WTC11 (cell line): ENCODE results near the gene PCSK9. TPM values are rescaled to one million over a fixed set of nuclear protein-coding genes. Genes with fewer than 3 reads are reported as not detected.

Experiments
- ATAC-seq: fragments of 200-7000 bp; cut with Tn5 transposase; 2 replicates; pipeline ENCODE4 v1.10.0; 2021; ENCODE audit warnings: mild to moderate bottlenecking, moderate library complexity
- CTCF ChIA-PET: fragments of 300-600 bp; sonication (Branson Sonifier 250); formaldehyde crosslinking; loops from one replicate; lab custom pipeline; 2021; ENCODE audit warnings: antibody characterized with exemption; lab: Charles Lee
- POLR2A ChIA-PET: fragments of 350-600 bp; sonication (Branson Sonifier 250); formaldehyde crosslinking; loops from one replicate; lab custom pipeline; 2021; ENCODE audit warnings: antibody characterized with exemption; lab: Charles Lee
- DNase-seq: peaks from one replicate; pipeline ENCODE4 v3.0.0; 2021; ENCODE audit warnings: low spot score
- H3K27ac Mint-ChIP-seq: 2 replicates; pipeline ENCODE4 v1.8.0; 2021; ENCODE audit warnings: mixed read lengths
- H3K27me3 Mint-ChIP-seq: 2 replicates; pipeline ENCODE4 v1.8.0; 2021; ENCODE audit warnings: low read depth, mild to moderate bottlenecking, moderate library complexity, mixed read lengths
- H3K36me3 Mint-ChIP-seq: 2 replicates; pipeline ENCODE4 v1.8.0; 2021; ENCODE audit warnings: mixed read lengths
- H3K4me1 Mint-ChIP-seq: 2 replicates; pipeline ENCODE4 v1.8.0; 2022; ENCODE audit warnings: mixed read lengths
- H3K4me3 Mint-ChIP-seq: 2 replicates; pipeline ENCODE4 v1.8.0; 2021; ENCODE audit warnings: mild to moderate bottlenecking, moderate library complexity, mixed read lengths
- H3K9me3 Mint-ChIP-seq: 2 replicates; pipeline ENCODE4 v1.8.0; 2021; ENCODE audit warnings: mixed read lengths
- ELF4 ChIP-seq: sonication (generic); formaldehyde crosslinking; IDR thresholded peaks from 2 replicates; pipeline ENCODE4 v1.8.1; 2022; ENCODE audit warnings: low read depth, mild to moderate bottlenecking, moderate library complexity, missing genetic modification reagents
- GTF2I ChIP-seq: fragments of 250-450 bp; sonication (Bioruptor Pico); conservative IDR thresholded peaks from 2 replicates; pipeline ENCODE4 v1.4.0; 2021; ENCODE audit warnings: mild to moderate bottlenecking
- HMGA2 ChIP-seq: fragments of 250-450 bp; sonication (Bioruptor Pico); IDR thresholded peaks from 2 replicates; pipeline ENCODE4 v1.4.0; 2021; ENCODE audit warnings: mild to moderate bottlenecking, moderate library complexity
- IRF2 ChIP-seq: sonication (generic); formaldehyde crosslinking; IDR thresholded peaks from 2 replicates; pipeline ENCODE4 v1.8.0; 2022; ENCODE audit warnings: low read depth, missing genetic modification reagents, borderline replicate concordance
- KAT7 ChIP-seq: sonication (generic); formaldehyde crosslinking; IDR thresholded peaks from 2 replicates; pipeline ENCODE4 v1.8.1; 2023; ENCODE audit warnings: missing genetic modification reagents, mild to moderate bottlenecking, borderline replicate concordance
- MYBL2 ChIP-seq: sonication (generic); formaldehyde crosslinking; IDR thresholded peaks from 2 replicates; pipeline ENCODE4 v1.8.1; 2023; ENCODE audit warnings: mild to moderate bottlenecking, moderate library complexity, missing genetic modification reagents
- NR1H2 ChIP-seq: sonication (generic); formaldehyde crosslinking; IDR thresholded peaks from 2 replicates; pipeline ENCODE4 v1.9.0; 2021; ENCODE audit warnings: mild to moderate bottlenecking, moderate library complexity, missing genetic modification reagents
- SOX15 ChIP-seq: fragments of 250-450 bp; sonication (Bioruptor Pico); IDR thresholded peaks from 2 replicates; pipeline ENCODE4 v1.9.0; 2021; ENCODE audit warnings: mild to moderate bottlenecking
- ZBTB21 ChIP-seq: sonication (generic); formaldehyde crosslinking; IDR thresholded peaks from 2 replicates; pipeline ENCODE4 v1.8.1; 2023; ENCODE audit warnings: mild to moderate bottlenecking, missing genetic modification reagents, borderline replicate concordance
- ZNF138 ChIP-seq: sonication (generic); formaldehyde crosslinking; conservative IDR thresholded peaks from 2 replicates; pipeline ENCODE4 v1.8.1; 2022; ENCODE audit warnings: mild to moderate bottlenecking, moderate library complexity, missing genetic modification reagents
- ZNF416 ChIP-seq: fragments of 250-450 bp; sonication (Bioruptor Pico); IDR thresholded peaks from 2 replicates; pipeline ENCODE4 v1.9.0; 2021; ENCODE audit warnings: mild to moderate bottlenecking, inconsistent platforms
- ZNF423 ChIP-seq: fragments of 250-450 bp; sonication (Bioruptor Pico); IDR thresholded peaks from 2 replicates; pipeline ENCODE4 v2.1.2; 2022; ENCODE audit warnings: mild to moderate bottlenecking, moderate library complexity
- ZNF425 ChIP-seq: fragments of 250-450 bp; sonication (Bioruptor Pico); conservative IDR thresholded peaks from 2 replicates; pipeline ENCODE4 v1.9.0; 2021; ENCODE audit warnings: mild to moderate bottlenecking
- ZNF671 ChIP-seq: fragments of 250-450 bp; sonication (Bioruptor Pico); IDR thresholded peaks from 2 replicates; pipeline ENCODE4 v1.8.0; 2021; ENCODE audit warnings: mild to moderate bottlenecking
- total RNA-seq: library from RNA; stranded (reverse); gene quantifications from 3 replicates; pipeline ENCODE4 v1.2.3, GENCODE V29; 2021
- TF ChIP-seq, protein P1 (sequence below): sonication (generic); formaldehyde crosslinking; IDR thresholded peaks from 2 replicates; pipeline ENCODE4 v1.8.1; 2022; ENCODE audit warnings: mild to moderate bottlenecking, missing genetic modification reagents, moderate library complexity, borderline replicate concordance
- TF ChIP-seq, protein P2 (sequence below): sonication (generic); formaldehyde crosslinking; conservative IDR thresholded peaks from 2 replicates; pipeline ENCODE4 v1.8.1; 2023; ENCODE audit warnings: mild to moderate bottlenecking, low read depth, missing genetic modification reagents, moderate library complexity
- TF ChIP-seq, protein P3 (sequence below): fragments of 250-450 bp; sonication (Bioruptor Pico); IDR thresholded peaks from 2 replicates; pipeline ENCODE4 v1.9.0; 2021; ENCODE audit warnings: mild to moderate bottlenecking, borderline replicate concordance
- TF ChIP-seq, protein P4 (sequence below): sonication (generic); formaldehyde crosslinking; IDR thresholded peaks from 2 replicates; pipeline ENCODE4 v1.8.0; 2023; ENCODE audit warnings: mild to moderate bottlenecking, missing genetic modification reagents
- TF ChIP-seq, protein P5 (sequence below): sonication (generic); formaldehyde crosslinking; IDR thresholded peaks from 2 replicates; pipeline ENCODE4 v1.8.1; 2023; ENCODE audit warnings: mild to moderate bottlenecking, missing genetic modification reagents

The PCSK9 gene
- total RNA-seq, 1 experiment from 2014 or later: 73.2 TPM

DNA sequence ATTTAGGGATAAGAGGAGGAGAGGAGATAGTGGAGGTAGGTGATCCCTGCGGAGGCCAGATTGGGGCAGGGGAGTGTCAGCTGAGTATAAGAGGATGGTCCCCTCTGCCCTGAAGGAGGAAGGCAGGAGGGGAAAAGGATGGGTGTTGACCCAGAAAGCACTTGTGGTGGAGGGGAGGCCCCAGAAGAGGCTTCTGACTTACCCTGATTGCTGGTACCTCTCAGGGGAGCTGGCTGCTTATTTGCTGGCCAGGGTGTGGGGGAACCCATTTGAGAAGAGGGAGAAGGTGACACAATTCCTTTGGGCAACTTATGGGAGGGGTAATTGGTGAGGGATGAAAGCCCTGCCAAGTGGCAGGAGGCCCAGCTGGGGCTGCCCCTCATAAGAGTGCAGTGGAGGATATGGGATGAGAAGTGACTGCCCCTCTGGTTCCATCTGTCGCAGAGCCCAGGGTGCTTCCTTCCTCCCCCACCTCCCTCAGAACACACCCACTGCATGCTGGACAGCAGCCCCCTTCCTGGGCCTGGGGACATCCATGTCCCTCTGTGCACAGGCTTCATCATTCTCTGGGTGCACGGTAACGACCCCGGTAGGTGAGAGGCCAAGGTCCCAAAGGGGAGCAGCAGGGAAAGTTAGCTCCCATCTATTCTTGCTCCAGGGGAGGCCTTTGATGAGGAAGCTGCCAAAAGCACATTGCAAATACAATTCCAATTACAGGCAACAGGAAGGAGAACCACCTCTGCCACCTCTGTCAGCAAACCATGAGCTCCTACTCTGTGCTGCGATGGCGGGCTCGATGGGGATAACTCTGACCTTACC is 1.4 kb upstream of the PCSK9 start:
- ATAC-seq (no peak), DNase-seq (no peak)
- Mint-ChIP-seq H3K27me3 (peaks cover 52% of the 10 kb centered on the region), H3K36me3 (peaks cover 9% of the 10 kb centered on the region), H3K9me3 (no peaks in the 10 kb centered on the region), H3K4me3 (no peak overlapping the region; the same call in 1 of the 2 replicates), H3K4me1 (peaks cover 51% of the 10 kb centered on the region), H3K27ac (no peak overlapping the region)
- ChIA-PET CTCF (interaction anchor here (1.5 to 8.7 kb wide), 4 partner anchors 16 to 93 kb away, joined by 4 to 64 read pairs (median 16); no protein-coding TSS in a partner anchor), POLR2A (no interaction called here)
- TF ChIP-seq KAT7 (CRISPR knock-in tag) (no peak), HMGA2 (CRISPR knock-in tag) (no peak), GTF2I (CRISPR knock-in tag) (no peak), ZNF138 (no peak), ZNF423 (CRISPR knock-in tag) (no peak), IRF2 (CRISPR knock-in tag) (no peak), MYBL2 (CRISPR knock-in tag) (no peak), ZNF671 (no peak), ZBTB21 (CRISPR knock-in tag) (no peak)
- TF ChIP-seq, protein P1, sequence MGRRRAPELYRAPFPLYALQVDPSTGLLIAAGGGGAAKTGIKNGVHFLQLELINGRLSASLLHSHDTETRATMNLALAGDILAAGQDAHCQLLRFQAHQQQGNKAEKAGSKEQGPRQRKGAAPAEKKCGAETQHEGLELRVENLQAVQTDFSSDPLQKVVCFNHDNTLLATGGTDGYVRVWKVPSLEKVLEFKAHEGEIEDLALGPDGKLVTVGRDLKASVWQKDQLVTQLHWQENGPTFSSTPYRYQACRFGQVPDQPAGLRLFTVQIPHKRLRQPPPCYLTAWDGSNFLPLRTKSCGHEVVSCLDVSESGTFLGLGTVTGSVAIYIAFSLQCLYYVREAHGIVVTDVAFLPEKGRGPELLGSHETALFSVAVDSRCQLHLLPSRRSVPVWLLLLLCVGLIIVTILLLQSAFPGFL (CRISPR knock-in tag): no peak
- TF ChIP-seq, protein P2, sequence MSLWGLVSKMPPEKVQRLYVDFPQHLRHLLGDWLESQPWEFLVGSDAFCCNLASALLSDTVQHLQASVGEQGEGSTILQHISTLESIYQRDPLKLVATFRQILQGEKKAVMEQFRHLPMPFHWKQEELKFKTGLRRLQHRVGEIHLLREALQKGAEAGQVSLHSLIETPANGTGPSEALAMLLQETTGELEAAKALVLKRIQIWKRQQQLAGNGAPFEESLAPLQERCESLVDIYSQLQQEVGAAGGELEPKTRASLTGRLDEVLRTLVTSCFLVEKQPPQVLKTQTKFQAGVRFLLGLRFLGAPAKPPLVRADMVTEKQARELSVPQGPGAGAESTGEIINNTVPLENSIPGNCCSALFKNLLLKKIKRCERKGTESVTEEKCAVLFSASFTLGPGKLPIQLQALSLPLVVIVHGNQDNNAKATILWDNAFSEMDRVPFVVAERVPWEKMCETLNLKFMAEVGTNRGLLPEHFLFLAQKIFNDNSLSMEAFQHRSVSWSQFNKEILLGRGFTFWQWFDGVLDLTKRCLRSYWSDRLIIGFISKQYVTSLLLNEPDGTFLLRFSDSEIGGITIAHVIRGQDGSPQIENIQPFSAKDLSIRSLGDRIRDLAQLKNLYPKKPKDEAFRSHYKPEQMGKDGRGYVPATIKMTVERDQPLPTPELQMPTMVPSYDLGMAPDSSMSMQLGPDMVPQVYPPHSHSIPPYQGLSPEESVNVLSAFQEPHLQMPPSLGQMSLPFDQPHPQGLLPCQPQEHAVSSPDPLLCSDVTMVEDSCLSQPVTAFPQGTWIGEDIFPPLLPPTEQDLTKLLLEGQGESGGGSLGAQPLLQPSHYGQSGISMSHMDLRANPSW (CRISPR knock-in tag): no peak
- TF ChIP-seq, protein P3, sequence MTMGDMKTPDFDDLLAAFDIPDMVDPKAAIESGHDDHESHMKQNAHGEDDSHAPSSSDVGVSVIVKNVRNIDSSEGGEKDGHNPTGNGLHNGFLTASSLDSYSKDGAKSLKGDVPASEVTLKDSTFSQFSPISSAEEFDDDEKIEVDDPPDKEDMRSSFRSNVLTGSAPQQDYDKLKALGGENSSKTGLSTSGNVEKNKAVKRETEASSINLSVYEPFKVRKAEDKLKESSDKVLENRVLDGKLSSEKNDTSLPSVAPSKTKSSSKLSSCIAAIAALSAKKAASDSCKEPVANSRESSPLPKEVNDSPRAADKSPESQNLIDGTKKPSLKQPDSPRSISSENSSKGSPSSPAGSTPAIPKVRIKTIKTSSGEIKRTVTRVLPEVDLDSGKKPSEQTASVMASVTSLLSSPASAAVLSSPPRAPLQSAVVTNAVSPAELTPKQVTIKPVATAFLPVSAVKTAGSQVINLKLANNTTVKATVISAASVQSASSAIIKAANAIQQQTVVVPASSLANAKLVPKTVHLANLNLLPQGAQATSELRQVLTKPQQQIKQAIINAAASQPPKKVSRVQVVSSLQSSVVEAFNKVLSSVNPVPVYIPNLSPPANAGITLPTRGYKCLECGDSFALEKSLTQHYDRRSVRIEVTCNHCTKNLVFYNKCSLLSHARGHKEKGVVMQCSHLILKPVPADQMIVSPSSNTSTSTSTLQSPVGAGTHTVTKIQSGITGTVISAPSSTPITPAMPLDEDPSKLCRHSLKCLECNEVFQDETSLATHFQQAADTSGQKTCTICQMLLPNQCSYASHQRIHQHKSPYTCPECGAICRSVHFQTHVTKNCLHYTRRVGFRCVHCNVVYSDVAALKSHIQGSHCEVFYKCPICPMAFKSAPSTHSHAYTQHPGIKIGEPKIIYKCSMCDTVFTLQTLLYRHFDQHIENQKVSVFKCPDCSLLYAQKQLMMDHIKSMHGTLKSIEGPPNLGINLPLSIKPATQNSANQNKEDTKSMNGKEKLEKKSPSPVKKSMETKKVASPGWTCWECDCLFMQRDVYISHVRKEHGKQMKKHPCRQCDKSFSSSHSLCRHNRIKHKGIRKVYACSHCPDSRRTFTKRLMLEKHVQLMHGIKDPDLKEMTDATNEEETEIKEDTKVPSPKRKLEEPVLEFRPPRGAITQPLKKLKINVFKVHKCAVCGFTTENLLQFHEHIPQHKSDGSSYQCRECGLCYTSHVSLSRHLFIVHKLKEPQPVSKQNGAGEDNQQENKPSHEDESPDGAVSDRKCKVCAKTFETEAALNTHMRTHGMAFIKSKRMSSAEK (CRISPR knock-in tag): no peak

GRCh38 chr1:55038552-55038838 is 853 bp upstream of the PCSK9 start:
- CTCF ChIA-PET: interaction anchor here (1.1 to 8.7 kb wide), 5 partner anchors 16 to 237 kb away, joined by 3 to 64 read pairs (median 14); partner anchors contain the start of gene TTC22
- peaks cover 52% of the 10 kb centered on the region for H3K27me3 Mint-ChIP-seq
- DNase-seq (no peak), ATAC-seq (no peak)
- H3K4me3 Mint-ChIP-seq: peak overlapping the region; percentile 86; the same call in 1 of the 2 replicates
- H3K4me1 Mint-ChIP-seq: peaks cover 49% of the 10 kb centered on the region
- POLR2A ChIA-PET: no interaction called here
- H3K27ac Mint-ChIP-seq: no peak overlapping the region
- H3K9me3 Mint-ChIP-seq: no peaks in the 10 kb centered on the region
- peaks cover 6% of the 10 kb centered on the region for H3K36me3 Mint-ChIP-seq
- TF ChIP-seq NR1H2 (no peak), ZNF416 (CRISPR knock-in tag) (no peak), SOX15 (CRISPR knock-in tag) (no peak), ZNF425 (CRISPR knock-in tag) (no peak), ELF4 (CRISPR knock-in tag) (no peak)
- TF ChIP-seq, protein P4, sequence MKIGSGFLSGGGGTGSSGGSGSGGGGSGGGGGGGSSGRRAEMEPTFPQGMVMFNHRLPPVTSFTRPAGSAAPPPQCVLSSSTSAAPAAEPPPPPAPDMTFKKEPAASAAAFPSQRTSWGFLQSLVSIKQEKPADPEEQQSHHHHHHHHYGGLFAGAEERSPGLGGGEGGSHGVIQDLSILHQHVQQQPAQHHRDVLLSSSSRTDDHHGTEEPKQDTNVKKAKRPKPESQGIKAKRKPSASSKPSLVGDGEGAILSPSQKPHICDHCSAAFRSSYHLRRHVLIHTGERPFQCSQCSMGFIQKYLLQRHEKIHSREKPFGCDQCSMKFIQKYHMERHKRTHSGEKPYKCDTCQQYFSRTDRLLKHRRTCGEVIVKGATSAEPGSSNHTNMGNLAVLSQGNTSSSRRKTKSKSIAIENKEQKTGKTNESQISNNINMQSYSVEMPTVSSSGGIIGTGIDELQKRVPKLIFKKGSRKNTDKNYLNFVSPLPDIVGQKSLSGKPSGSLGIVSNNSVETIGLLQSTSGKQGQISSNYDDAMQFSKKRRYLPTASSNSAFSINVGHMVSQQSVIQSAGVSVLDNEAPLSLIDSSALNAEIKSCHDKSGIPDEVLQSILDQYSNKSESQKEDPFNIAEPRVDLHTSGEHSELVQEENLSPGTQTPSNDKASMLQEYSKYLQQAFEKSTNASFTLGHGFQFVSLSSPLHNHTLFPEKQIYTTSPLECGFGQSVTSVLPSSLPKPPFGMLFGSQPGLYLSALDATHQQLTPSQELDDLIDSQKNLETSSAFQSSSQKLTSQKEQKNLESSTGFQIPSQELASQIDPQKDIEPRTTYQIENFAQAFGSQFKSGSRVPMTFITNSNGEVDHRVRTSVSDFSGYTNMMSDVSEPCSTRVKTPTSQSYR (CRISPR knock-in tag): no peak
- TF ChIP-seq, protein P5, sequence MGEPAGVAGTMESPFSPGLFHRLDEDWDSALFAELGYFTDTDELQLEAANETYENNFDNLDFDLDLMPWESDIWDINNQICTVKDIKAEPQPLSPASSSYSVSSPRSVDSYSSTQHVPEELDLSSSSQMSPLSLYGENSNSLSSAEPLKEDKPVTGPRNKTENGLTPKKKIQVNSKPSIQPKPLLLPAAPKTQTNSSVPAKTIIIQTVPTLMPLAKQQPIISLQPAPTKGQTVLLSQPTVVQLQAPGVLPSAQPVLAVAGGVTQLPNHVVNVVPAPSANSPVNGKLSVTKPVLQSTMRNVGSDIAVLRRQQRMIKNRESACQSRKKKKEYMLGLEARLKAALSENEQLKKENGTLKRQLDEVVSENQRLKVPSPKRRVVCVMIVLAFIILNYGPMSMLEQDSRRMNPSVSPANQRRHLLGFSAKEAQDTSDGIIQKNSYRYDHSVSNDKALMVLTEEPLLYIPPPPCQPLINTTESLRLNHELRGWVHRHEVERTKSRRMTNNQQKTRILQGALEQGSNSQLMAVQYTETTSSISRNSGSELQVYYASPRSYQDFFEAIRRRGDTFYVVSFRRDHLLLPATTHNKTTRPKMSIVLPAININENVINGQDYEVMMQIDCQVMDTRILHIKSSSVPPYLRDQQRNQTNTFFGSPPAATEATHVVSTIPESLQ (CRISPR knock-in tag): no peak
